ENCODE results near the gene TMEM175. TPM values are rescaled to one million over a fixed set of nuclear protein-coding genes. Genes with fewer than 3 reads are reported as not detected.
A peak's percentile ranks its signal among the peaks of the same experiment; 100 is the strongest.
"Not testable (repeated sequence)": the region's sequence is repeated elsewhere in the genome, so short reads cannot be mapped to it uniquely, and the experiment has no call there.

TMEM175 gene
- total RNA-seq, 1 donor from 2014 or later: 11.4 TPM

- no peak for TF ChIP-seq CTCF (conservative IDR thresholded peaks at IDR 0.05; ENCODE audit: low read depth, low read length)
- H3K4me3 ChIP-seq (ENCODE audit: low read depth, low read length): peak within 1 kb of the TSS; percentile 66
- DNase-seq (ENCODE audit: low read depth): no peak
Observed at GRCh38 chr4:973431-974397, 41.5 kb downstream of the TMEM175 start, which contains the start of gene DGKQ. DGKQ (minus strand) TSS chr4:973569; CDS start chr4:973482, 87 bp downstream.

GRCh38 chr4:974668-975067, 42.4 kb downstream of the TMEM175 start:
- TF ChIP-seq CTCF (conservative IDR thresholded peaks at IDR 0.05; ENCODE audit: low read depth, low read length): no peak
- no peak overlapping the region for H3K4me3 ChIP-seq (ENCODE audit: low read depth, low read length)
- no peak for DNase-seq (ENCODE audit: low read depth)

GRCh38 chr4:976016-976415, 43.8 kb downstream of the TMEM175 start:
- not testable (repeated sequence) for DNase-seq (ENCODE audit: low read depth); H3K4me3 ChIP-seq (ENCODE audit: low read depth, low read length)

GRCh38 chr4:978957-979701, 46.9 kb downstream of the TMEM175 start:
- no peak for DNase-seq (ENCODE audit: low read depth)
- no peak for TF ChIP-seq CTCF (conservative IDR thresholded peaks at IDR 0.05; ENCODE audit: low read depth, low read length)
- no peak overlapping the region for H3K4me3 ChIP-seq (ENCODE audit: low read depth, low read length)

GRCh38 chr4:982291-982690, 50.0 kb downstream of the TMEM175 start:
- no peak for DNase-seq (ENCODE audit: low read depth)
- H3K4me3 ChIP-seq (ENCODE audit: low read depth, low read length): no peak overlapping the region
- TF ChIP-seq CTCF (conservative IDR thresholded peaks at IDR 0.05; ENCODE audit: low read depth, low read length): no peak

- no peak for TF ChIP-seq CTCF (conservative IDR thresholded peaks at IDR 0.05; ENCODE audit: low read depth, low read length)
- no peak overlapping the region for H3K4me3 ChIP-seq (ENCODE audit: low read depth, low read length)
- DNase-seq (ENCODE audit: low read depth): no peak
Observed at GRCh38 chr4:982814-983213, 50.6 kb downstream of the TMEM175 start.

GRCh38 chr4:984336-985054, 52.2 kb downstream of the TMEM175 start:
- TF ChIP-seq CTCF (conservative IDR thresholded peaks at IDR 0.05; ENCODE audit: low read depth, low read length): no peak
- no peak for DNase-seq (ENCODE audit: low read depth)
- H3K4me3 ChIP-seq (ENCODE audit: low read depth, low read length): peak overlapping the region; percentile 45
